Bronchial epithelial cell (primary cell): ENCODE results near the gene SPIB. TPM values are rescaled to one million over a fixed set of nuclear protein-coding genes. Genes with fewer than 3 reads are reported as not detected.

Source experiments
- DNase-seq: peaks from one replicate; pipeline ENCODE4 v3.0.0-alpha.2; 2010; ENCODE audit warnings: low read depth
- FAIRE-seq: peaks from 2 replicates; lab custom pipeline; 2011; peaks lifted over from hg19 to GRCh38; lab: Jason Lieb, UNC
- H3K27me3 ChIP-seq: 2 replicates; pipeline ENCODE4 v1.5.1; 2011; ENCODE audit warnings: low read length; ENCODE audit not compliant: control insufficient read depth, insufficient read depth
- H3K36me3 ChIP-seq: 2 replicates; pipeline ENCODE4 v1.5.1; 2011; ENCODE audit warnings: low read length; ENCODE audit not compliant: control insufficient read depth, insufficient read depth
- H3K4me3 ChIP-seq: 2 replicates; pipeline ENCODE4 v1.5.1; 2011; ENCODE audit warnings: mild to moderate bottlenecking, low read depth, low read length, control low read depth
- CTCF ChIP-seq: IDR thresholded peaks from 2 replicates; pipeline ENCODE4 v1.5.1; 2011; ENCODE audit warnings: mild to moderate bottlenecking, moderate library complexity, low read length, control low read depth, inconsistent platforms; ENCODE audit not compliant: insufficient read depth, severe bottlenecking
- total RNA-seq: library from RNA; depleted of rRNA; stranded (reverse); fragments of >200 nt; gene quantifications from 2 replicates; pipeline ENCODE4 v1.2.1, GENCODE V29; 2014

Gene SPIB
- not detected in 2 replicates for total RNA-seq

- DNase-seq (no peak), FAIRE-seq (no peak)
- peaks cover 3% of the 10 kb centered on the region for H3K27me3 ChIP-seq
- no peak within 1 kb of the TSS for H3K4me3 ChIP-seq
- H3K36me3 ChIP-seq: no peaks in the 10 kb centered on the region
- TF ChIP-seq CTCF: no peak
Measured at GRCh38 chr19:50418176-50419021, at the start of gene SPIB. Gene SPIB, plus strand, starts transcription at chr19:50418938. Its CDS starts 25 bp downstream, at chr19:50418963.

- FAIRE-seq (no peak), DNase-seq (no peak)
- H3K27me3 ChIP-seq: no peaks in the 10 kb centered on the region
- TF ChIP-seq CTCF: no peak
- no peaks in the 10 kb centered on the region for H3K36me3 ChIP-seq
- H3K4me3 ChIP-seq: no peak overlapping the region
Measured at GRCh38 chr19:50371914-50372475, 46.7 kb upstream of the SPIB start.

- no peak for FAIRE-seq
Measured at GRCh38 chr19:50376166-50377050, 42.3 kb upstream of the SPIB start, which contains the start of gene NR1H2. Gene NR1H2, plus strand, starts transcription at chr19:50376457. Its CDS starts 1,149 bp downstream, at chr19:50377606.

GRCh38 chr19:50377051-50377461 lies 41.7 kb upstream of the SPIB start:
- FAIRE-seq: no peak
- Histone ChIP-seq H3K36me3 (peaks cover 34% of the 10 kb centered on the region), H3K4me3 (no peak overlapping the region), H3K27me3 (no peaks in the 10 kb centered on the region)
- peak; percentile 19 for DNase-seq
- TF ChIP-seq CTCF: no peak

More at GRCh38 chr19:50376166-50377050, 42.3 kb upstream of the SPIB start, which contains the start of gene NR1H2:
- no peak for TF ChIP-seq CTCF
- DNase-seq: peak; percentile 88
- H3K27me3 ChIP-seq: no peaks in the 10 kb centered on the region
- H3K36me3 ChIP-seq: peaks cover 31% of the 10 kb centered on the region
- peak within 1 kb of the TSS; percentile 97 for H3K4me3 ChIP-seq

GRCh38 chr19:50377517-50377916 lies 41.2 kb upstream of the SPIB start:
- DNase-seq (no peak), FAIRE-seq (no peak)
- Histone ChIP-seq H3K36me3 (peaks cover 37% of the 10 kb centered on the region), H3K27me3 (no peaks in the 10 kb centered on the region), H3K4me3 (no peak overlapping the region)
- TF ChIP-seq CTCF: no peak
